ENCODE measurements around the gene PLPP1.

The PLPP1 gene

DNA sequence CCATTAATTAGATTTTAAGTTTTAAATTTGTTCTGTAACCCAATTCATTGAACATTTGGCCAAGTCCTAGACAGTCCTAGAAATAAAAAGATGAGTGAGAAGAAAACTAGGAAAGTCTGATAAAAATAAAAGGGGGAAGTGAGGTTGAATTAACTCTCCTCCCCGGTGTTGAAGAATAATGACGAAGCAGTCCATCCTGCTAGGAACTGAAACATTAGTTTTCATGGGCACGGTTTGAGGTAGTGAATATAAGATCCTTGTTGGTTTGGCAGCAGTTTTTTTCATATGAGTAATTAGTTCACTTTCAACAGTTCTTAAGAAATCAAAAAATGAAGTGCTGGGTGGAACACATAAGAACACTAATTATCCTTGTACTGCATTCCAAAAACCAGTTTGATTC lies 123.9 kb downstream of the PLPP1 start:
- TF ChIP-seq POLR2A (IDR thresholded peaks at IDR 0.05; ENCODE audit: low read depth, low read length) = no peak
- peak; percentile 38 for FAIRE-seq
- no peak for DNase-seq (ENCODE audit: insufficient read length, low spot score)

DNA sequence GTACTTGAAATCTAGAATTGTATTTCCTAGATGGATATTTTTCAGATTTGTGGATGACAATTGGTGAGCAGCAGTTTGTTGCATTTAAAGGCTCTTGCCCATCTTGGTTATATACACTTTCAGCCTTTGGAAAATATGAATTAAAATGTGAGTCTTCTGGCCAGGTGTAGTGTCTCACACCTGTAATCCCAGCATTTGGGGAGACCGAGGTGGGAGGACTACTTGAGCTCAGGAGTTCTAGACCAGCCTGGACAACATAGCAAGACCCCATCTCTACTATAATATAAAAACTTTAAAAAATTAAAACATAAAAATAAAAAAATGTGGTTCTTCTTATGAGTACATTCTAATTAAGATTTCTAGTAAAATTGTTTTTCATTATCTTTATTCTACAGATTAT lies 125.0 kb downstream of the PLPP1 start:
- FAIRE-seq (peak; percentile 11), DNase-seq (ENCODE audit: insufficient read length, low spot score) (no peak)
- no peak for TF ChIP-seq POLR2A (IDR thresholded peaks at IDR 0.05; ENCODE audit: low read depth, low read length)

DNA sequence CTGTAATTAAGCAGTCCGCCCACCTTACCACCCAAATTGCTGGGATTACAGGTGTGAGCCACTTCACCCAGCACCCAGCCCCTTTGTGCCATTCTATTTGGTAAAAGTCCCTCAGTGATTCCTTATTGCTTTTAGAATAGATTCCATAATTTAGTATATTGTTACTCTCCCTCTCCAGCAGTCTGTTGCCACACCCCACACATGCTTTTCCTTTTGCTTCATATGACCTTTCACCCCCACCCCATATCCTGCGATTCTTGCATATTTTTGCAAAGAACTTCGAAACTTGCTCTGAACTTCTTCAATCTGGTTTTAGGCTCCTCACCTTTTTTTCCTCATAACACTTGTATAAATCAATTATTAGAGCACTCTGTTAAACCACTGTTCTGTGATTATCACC lies 126.8 kb downstream of the PLPP1 start:
- FAIRE-seq (no peak), DNase-seq (ENCODE audit: insufficient read length, low spot score) (no peak)
- TF ChIP-seq POLR2A (IDR thresholded peaks at IDR 0.05; ENCODE audit: low read depth, low read length) = no peak

DNA sequence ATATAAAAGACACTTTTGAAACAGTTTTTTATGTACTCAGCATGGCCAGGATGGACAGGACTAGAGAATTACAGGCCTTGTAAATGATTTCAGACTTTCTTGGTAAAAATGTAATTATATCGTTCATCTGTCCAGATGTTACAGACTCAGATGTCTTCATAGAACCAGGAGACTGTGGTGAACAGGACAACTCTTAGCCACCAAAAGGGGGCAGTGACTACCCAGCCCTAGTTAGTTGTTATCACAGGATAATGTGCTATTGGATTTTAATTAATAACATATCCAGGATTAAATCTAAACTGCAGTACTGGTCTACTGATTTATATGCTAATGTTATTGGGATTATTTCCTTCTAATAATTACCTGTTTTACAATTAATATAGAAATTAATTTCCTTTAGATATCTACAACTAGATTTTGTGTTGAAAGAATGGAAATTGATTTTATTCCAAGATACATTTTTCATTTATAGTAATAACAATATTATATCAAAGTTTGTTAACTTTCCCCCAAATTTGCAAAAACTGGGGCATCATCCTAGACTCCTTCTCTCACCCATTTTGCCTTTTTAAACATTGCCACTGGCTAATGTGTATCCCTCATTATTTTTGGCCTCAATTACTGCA lies 127.6 kb downstream of the PLPP1 start:
- FAIRE-seq = peak; percentile 71
- no peak for TF ChIP-seq POLR2A (IDR thresholded peaks at IDR 0.05; ENCODE audit: low read depth, low read length)
- DNase-seq (ENCODE audit: insufficient read length, low spot score) = no peak

DNA sequence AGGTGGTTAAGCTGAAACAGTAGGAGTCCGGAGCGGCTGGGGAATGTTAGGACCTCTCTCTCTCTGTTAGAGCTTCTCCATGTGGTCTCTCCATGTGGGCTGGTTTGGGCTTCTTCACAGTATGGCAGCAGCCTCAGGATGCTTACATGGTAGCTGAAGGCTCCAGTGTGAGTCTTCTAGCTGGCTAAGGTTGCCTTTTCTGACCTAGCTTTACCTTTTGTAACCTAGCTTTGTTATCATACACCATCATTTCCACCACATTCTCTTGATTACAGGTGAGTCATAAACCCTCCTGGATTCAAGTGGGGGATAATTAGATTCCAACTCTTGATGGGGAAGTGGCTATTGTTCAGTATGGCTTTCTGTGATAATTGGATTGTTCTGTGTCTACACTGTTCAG lies 128.5 kb downstream of the PLPP1 start:
- DNase-seq (ENCODE audit: insufficient read length, low spot score) (no peak), FAIRE-seq (no peak)
- no peak for TF ChIP-seq POLR2A (IDR thresholded peaks at IDR 0.05; ENCODE audit: low read depth, low read length)

DNA sequence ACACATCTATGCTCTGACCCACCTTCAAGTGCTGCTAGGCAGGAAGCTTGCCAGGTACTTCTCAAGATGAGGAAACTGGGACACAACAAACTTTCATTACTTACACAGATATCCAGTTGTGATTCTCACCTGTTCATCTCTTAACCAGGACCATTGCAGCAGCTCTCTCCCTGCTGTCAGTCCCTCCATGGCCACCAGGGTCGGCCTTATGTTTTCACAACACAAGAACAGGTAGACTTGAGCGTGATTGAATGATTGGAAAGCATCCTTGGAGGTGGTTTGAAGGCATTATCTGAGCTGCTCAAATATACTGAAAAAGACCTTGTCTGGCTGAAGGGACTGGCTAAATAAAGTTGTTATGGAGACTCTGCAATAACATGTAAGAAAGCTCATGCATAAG lies 132.6 kb downstream of the PLPP1 start:
- DNase-seq (ENCODE audit: insufficient read length, low spot score) = no peak
- no peak for FAIRE-seq

DNA sequence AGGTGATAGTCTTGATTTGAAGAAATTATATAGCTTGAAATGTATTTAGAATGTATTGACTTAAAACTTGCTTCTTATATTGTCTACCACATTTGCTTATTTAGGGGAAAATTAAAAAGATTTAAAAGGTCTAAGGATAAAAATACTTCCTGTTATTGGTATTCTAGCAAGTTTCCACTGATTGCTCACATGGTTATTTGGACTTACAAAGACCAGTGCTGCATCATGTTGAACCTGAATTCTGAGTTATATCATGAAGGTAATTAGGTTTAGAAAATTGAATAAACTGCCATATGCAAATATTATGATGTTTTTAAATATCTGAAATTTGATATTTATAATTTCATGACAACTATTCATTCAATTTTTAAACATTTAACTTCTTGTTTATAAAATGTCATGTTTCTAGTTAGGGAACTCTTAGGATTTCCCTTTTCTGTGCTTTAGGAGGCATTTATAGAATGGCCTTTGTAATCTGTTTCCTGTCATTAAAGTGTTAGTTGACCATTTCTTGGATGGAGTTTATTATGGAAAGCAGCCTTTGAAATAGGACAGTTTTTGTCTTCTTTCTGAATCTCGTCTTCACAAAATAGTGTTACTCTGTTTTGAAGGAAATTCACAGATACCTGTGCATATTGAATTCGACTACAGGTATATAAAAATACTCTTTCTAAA lies 141.1 kb downstream of the PLPP1 start:
- no peak for TF ChIP-seq POLR2A (IDR thresholded peaks at IDR 0.05; ENCODE audit: low read depth, low read length)
- no peak for DNase-seq (ENCODE audit: insufficient read length, low spot score)
- FAIRE-seq = no peak

More for the DNA sequence above, 132.6 kb downstream of the PLPP1 start:
- TF ChIP-seq POLR2A (IDR thresholded peaks at IDR 0.05; ENCODE audit: low read depth, low read length) = no peak

DNA sequence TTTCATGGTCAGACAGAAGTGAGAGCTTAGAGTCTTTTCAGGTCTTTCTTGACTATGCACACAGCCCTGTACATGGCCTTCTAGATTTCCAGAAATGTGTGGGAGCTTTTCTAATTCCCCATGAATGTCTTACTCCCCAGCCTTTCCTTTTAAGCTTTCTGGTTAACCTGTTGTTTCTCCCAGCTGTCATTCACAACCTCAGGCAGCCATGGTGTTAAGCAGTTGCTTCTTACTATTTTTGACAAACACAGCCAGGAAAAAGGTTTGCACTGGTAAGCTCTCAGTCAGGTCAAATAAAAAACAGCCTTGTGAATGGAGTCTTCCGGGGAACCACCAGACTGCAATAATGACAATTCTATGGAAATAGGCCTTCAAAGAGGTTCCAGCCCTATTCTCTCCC lies 142.1 kb downstream of the PLPP1 start:
- no peak for DNase-seq (ENCODE audit: insufficient read length, low spot score)
- TF ChIP-seq POLR2A (IDR thresholded peaks at IDR 0.05; ENCODE audit: low read depth, low read length) = no peak
- FAIRE-seq = no peak

DNA sequence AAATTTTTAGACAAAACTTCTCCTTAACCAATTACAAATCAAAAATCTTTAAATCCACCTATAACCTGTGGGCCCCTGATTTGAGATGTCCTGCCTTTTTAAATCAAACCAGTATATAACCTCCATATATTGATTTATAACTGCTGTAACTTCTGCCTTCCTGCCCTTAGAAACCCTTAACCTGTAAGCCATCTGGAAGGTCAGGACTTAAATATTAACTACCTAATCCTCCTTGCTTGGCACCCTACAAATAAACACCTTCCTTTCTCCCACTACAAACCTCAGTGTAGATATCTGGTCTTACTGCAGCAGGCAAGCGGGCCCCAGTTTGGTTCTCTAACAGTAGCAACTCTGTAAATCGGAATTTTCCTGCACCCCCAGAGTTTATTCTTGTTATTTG lies 143.1 kb downstream of the PLPP1 start:
- FAIRE-seq = no peak
- DNase-seq (ENCODE audit: insufficient read length, low spot score) = no peak
- no peak for TF ChIP-seq POLR2A (IDR thresholded peaks at IDR 0.05; ENCODE audit: low read depth, low read length)

DNA sequence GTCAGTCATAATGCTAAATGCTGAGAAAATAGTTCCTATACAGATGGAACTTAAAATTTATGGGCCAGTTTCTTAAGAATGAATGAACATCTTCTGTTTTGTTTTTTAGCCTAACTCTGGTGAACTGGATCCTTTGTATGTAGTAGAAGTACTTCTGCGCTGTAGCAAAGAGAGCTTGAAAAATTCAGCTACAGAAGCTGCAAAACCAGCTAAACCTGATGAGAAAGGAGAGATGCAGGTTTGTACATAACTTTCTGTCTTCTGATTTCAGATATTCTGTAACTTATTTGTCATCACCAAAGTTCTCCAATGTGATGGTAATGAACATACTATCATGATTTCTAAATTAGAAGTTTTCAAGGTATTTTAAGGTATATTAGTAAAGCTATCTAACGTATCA lies 146.9 kb downstream of the PLPP1 start:
- FAIRE-seq = no peak
- DNase-seq (ENCODE audit: insufficient read length, low spot score) = no peak
- TF ChIP-seq POLR2A (IDR thresholded peaks at IDR 0.05; ENCODE audit: low read depth, low read length) = no peak

DNA sequence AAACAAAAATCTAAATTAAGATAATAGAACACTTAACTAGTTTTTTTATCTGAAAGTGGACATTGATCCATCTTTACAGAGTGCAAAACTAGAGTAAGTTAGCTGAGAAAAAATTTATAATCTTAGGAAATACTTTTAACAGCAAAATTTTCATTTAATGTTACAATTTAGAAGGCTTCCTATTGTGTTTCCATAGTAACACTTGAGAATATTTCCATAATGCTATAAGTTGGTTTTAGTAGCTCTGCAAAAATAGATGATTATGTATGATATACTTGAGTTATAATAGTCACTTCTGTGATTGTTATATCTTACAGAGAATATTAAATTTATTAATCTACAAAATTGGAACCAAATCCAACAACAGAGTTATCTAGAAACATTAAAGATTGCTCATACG lies 148.4 kb downstream of the PLPP1 start:
- TF ChIP-seq POLR2A (IDR thresholded peaks at IDR 0.05; ENCODE audit: low read depth, low read length) = no peak
- DNase-seq (ENCODE audit: insufficient read length, low spot score) (no peak), FAIRE-seq (no peak)

DNA sequence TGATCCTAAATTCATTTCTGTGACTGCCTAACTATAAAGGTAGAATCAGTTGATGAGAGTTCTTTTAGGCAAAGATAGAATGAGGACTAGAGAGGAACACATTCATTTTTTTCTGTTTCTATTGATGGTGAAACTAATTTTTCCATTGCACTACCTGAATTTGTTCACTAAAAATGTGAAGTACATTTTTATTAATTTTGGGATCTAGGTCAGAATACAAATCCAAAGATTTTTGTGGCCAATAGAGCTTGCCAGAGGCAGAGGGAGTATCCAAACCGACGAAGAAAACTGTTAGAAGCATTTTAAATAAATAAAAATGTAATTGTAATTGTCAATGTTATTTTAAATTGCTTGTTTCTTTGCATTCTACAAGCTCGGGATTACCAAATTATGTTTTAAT lies 148.9 kb downstream of the PLPP1 start:
- no peak for DNase-seq (ENCODE audit: insufficient read length, low spot score)
- no peak for FAIRE-seq
- TF ChIP-seq POLR2A (IDR thresholded peaks at IDR 0.05; ENCODE audit: low read depth, low read length) = no peak

DNA sequence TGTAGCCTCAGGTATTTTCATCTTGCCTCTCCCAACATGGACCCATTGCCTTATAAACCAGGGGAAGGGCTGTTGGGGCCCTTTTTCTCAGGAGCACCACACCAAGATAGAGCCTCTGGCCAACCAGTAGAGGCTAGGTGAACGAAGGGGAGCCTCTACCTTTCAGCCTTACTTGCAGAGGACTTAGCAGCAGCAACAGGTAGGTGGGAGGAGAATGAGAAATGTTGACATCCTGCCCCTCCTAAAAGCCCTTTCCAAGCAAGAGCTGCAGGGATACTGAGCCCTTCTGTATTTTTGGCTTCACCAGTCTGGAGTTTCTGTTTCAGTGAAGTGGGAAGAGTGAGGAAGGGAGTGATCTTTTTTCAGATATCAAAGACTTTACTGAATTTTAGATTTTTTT lies 149.5 kb downstream of the PLPP1 start:
- DNase-seq (ENCODE audit: insufficient read length, low spot score) (no peak), FAIRE-seq (no peak)
- no peak for TF ChIP-seq POLR2A (IDR thresholded peaks at IDR 0.05; ENCODE audit: low read depth, low read length)

DNA sequence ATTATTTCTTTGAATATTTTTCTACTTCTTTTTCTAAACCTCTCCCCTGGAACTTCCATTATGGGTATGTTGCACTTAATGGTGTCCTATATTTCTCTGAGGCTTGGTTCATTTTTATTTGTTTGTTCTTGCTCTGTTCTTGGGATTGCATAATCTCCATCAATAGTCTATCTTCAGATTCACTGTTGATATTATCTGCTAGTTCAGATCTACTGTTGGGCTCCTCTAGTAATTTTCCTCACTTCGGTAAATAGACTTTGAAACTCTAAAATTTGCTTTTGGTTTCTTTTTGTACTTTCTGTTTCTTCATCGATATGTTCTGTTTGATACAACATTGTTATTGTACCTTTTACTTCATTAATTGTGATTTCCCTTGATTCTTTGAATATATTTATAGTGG lies 150.7 kb downstream of the PLPP1 start:
- DNase-seq (ENCODE audit: insufficient read length, low spot score) = no peak
- FAIRE-seq = no peak

DNA sequence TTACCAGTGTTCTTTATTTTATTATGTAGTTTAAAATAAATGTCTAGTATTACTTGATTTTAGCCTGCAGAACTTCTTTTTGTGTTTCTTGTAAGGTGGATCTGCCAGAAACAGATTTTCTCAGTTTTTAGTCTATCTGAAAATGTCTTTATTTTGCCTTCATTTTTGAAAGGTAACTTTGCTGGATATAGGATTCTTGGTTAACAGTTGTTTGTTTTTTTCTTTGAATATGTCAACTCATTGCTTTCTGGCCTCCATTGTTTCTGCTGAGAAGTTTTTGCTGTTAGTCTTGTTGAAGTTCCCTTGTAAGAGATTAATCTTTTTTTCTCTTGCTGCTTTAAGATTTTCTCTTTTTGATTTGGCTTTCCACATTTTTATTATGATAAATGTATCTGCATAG lies 151.5 kb downstream of the PLPP1 start:
- TF ChIP-seq POLR2A (IDR thresholded peaks at IDR 0.05; ENCODE audit: low read depth, low read length) = no peak
- FAIRE-seq (no peak), DNase-seq (ENCODE audit: insufficient read length, low spot score) (no peak)

More for the DNA sequence above, 150.7 kb downstream of the PLPP1 start:
- TF ChIP-seq POLR2A (IDR thresholded peaks at IDR 0.05; ENCODE audit: low read depth, low read length) = no peak

Data from H54 (cell line).